GM21528 (cell line): ENCODE measurements around the gene OBSCN.

ENCODE experiments used
- ATAC-seq: cut with Tn5 transposase; IDR thresholded peaks from one replicate; pipeline ENCODE4 v1.9.1; 2021; ENCODE audit warnings: mild to moderate bottlenecking, moderate library complexity; ENCODE audit not compliant: unreplicated experiment, low FRiP score

OBSCN gene

GRCh38 chr1:228361314-228362140 lies 153.7 kb downstream of the OBSCN start:
- no peak for ATAC-seq

- no peak for ATAC-seq
Measured at GRCh38 chr1:228362141-228362883, 154.5 kb downstream of the OBSCN start.

- no peak for ATAC-seq
Measured at GRCh38 chr1:228362884-228363450, 155.1 kb downstream of the OBSCN start.

- no peak for ATAC-seq
Measured at GRCh38 chr1:228363686-228364067, 155.8 kb downstream of the OBSCN start.

GRCh38 chr1:228364068-228364705 lies 156.3 kb downstream of the OBSCN start:
- no peak for ATAC-seq

- ATAC-seq = no peak
Measured at GRCh38 chr1:228364706-228365213, 156.9 kb downstream of the OBSCN start.

GRCh38 chr1:228365271-228366061 lies 157.6 kb downstream of the OBSCN start:
- no peak for ATAC-seq

GRCh38 chr1:228366062-228366865 lies 158.4 kb downstream of the OBSCN start:
- ATAC-seq = no peak

- ATAC-seq = no peak
Measured at GRCh38 chr1:228366866-228367741, 159.3 kb downstream of the OBSCN start.

GRCh38 chr1:228367798-228368791 lies 160.3 kb downstream of the OBSCN start:
- no peak for ATAC-seq

- ATAC-seq = no peak
Measured at GRCh38 chr1:228368801-228369607, 161.2 kb downstream of the OBSCN start.

- ATAC-seq = no peak
Measured at GRCh38 chr1:228369608-228370438, 162.0 kb downstream of the OBSCN start.

GRCh38 chr1:228370439-228370940 lies 162.6 kb downstream of the OBSCN start:
- ATAC-seq = no peak

- ATAC-seq = no peak
Measured at GRCh38 chr1:228370941-228371740, 163.3 kb downstream of the OBSCN start.
